IMR-90 (cell line): ENCODE results near the gene LUZP4. TPM values are rescaled to one million over a fixed set of nuclear protein-coding genes. Genes with fewer than 3 reads are reported as not detected.

Experiments used
- ATAC-seq: fragments of 200-7000 bp; cut with Tn5 transposase; 2 replicates; pipeline ENCODE4 v1.9.1; 2020; ENCODE audit warnings: low read depth, mild to moderate bottlenecking, moderate library complexity
- BruUV-seq: library from RNA; stranded (reverse); fragments of 400-500 nt; replicated peaks from 2 replicates; lab custom pipeline; 2021; lab: Mats Ljungman, UMichigan
- CTCF ChIA-PET: fragments of 300-600 bp; formaldehyde crosslinking; extraction: SDS; loops from one replicate; lab custom pipeline; 2021; ENCODE audit warnings: antibody characterized with exemption; lab: Yijun Ruan, JAX
- POLR2A ChIA-PET: fragments of 300-600 bp; sonication (Branson Sonifier 250); formaldehyde crosslinking; loops from one replicate; lab custom pipeline; 2022; ENCODE audit warnings: antibody characterized with exemption; ENCODE audit not compliant: unreplicated experiment; lab: Charles Lee
- DNase-seq: peaks from one replicate; pipeline ENCODE4 v3.0.0; 2013
- H2AFZ ChIP-seq: replicated peaks from 2 replicates; pipeline ENCODE3; 2013; ENCODE audit warnings: low read length, mild to moderate bottlenecking; ENCODE audit not compliant: poor library complexity
- H2AK5ac ChIP-seq: 2 replicates; pipeline ENCODE4 v1.6.1; 2013; ENCODE audit warnings: low read depth, low read length, inconsistent platforms
- H2AK9ac ChIP-seq: replicated peaks from 2 replicates; pipeline ENCODE3; 2013; ENCODE audit warnings: mild to moderate bottlenecking, low read depth, low read length, moderate library complexity; ENCODE audit not compliant: poor library complexity
- H2BK120ac ChIP-seq: 2 replicates; pipeline ENCODE4 v1.6.1; 2013; ENCODE audit warnings: low read depth, low read length, inconsistent platforms
- H2BK15ac ChIP-seq: 3 replicates; pipeline ENCODE4 v1.6.1; 2013; ENCODE audit warnings: low read depth, low read length, inconsistent platforms
- H2BK20ac ChIP-seq: 2 replicates; pipeline ENCODE4 v1.6.1; 2013; ENCODE audit warnings: low read depth, mild to moderate bottlenecking, inconsistent platforms, low read length, moderate library complexity
- H2BK5ac ChIP-seq: 2 replicates; pipeline ENCODE4 v1.6.1; 2013; ENCODE audit warnings: mild to moderate bottlenecking, low read depth, low read length, inconsistent platforms; ENCODE audit not compliant: poor library complexity, severe bottlenecking
- H3K14ac ChIP-seq: replicated peaks from 2 replicates; pipeline ENCODE4 v1.6.1; 2013; ENCODE audit warnings: low read depth, low read length, inconsistent platforms
- H3K18ac ChIP-seq: 2 replicates; pipeline ENCODE4 v1.6.1; 2013; ENCODE audit warnings: low read depth, low read length, control low read depth
- H3K23ac ChIP-seq: 2 replicates; pipeline ENCODE4 v1.6.1; 2013; ENCODE audit warnings: low read depth, low read length, inconsistent platforms
- H3K27ac ChIP-seq: 2 replicates; pipeline ENCODE4 v1.5.1; 2013; ENCODE audit warnings: mild to moderate bottlenecking, control low read depth, low read length; ENCODE audit not compliant: insufficient read depth
- H3K27me3 ChIP-seq: 2 replicates; pipeline ENCODE4 v1.6.1; 2013; ENCODE audit warnings: low read length; ENCODE audit not compliant: control insufficient read depth, insufficient read depth
- H3K36me3 ChIP-seq: 2 replicates; pipeline ENCODE4 v1.6.1; 2013; ENCODE audit warnings: low read length, mixed read lengths; ENCODE audit not compliant: control insufficient read depth, insufficient read depth
- H3K4ac ChIP-seq: 2 replicates; pipeline ENCODE4 v1.6.1; 2013; ENCODE audit warnings: low read depth, low read length, inconsistent platforms
- H3K4me1 ChIP-seq: 2 replicates; pipeline ENCODE4 v1.6.1; 2013; ENCODE audit warnings: low read length, mixed read lengths; ENCODE audit not compliant: control insufficient read depth, insufficient read depth
- H3K4me2 ChIP-seq: 2 replicates; pipeline ENCODE4 v1.6.1; 2013; ENCODE audit warnings: low read depth, mild to moderate bottlenecking, control low read depth, low read length, moderate library complexity
- H3K4me3 ChIP-seq: 2 replicates; pipeline ENCODE4 v1.5.1; 2013; ENCODE audit warnings: low read depth, mild to moderate bottlenecking, control low read depth, low read length, moderate library complexity; ENCODE audit not compliant: insufficient read depth
- H3K56ac ChIP-seq: 2 replicates; pipeline ENCODE4 v1.6.1; 2013; ENCODE audit warnings: low read length, inconsistent platforms; ENCODE audit not compliant: insufficient read depth; ENCODE audit errors: extremely low read depth
- H3K79me1 ChIP-seq, 2 experiments: 2 replicates each; pipeline ENCODE4 v1.6.1; 2013; ENCODE audit warnings: low read length in 2 of 2, inconsistent platforms in 1 of 2, low read depth in 1 of 2
- H3K9ac ChIP-seq: 2 replicates; pipeline ENCODE4 v1.6.1; 2013; ENCODE audit warnings: low read depth, low read length, control low read depth
- H3K9me1 ChIP-seq: 2 replicates; pipeline ENCODE4 v1.6.1; 2013; ENCODE audit warnings: low read length, inconsistent platforms; ENCODE audit not compliant: insufficient read depth
- H3K9me3 ChIP-seq: 2 replicates; pipeline ENCODE4 v1.6.1; 2013; ENCODE audit warnings: low read length; ENCODE audit not compliant: control insufficient read depth, insufficient read depth
- H4K20me1 ChIP-seq: 2 replicates; pipeline ENCODE4 v1.6.1; 2013; ENCODE audit warnings: low read length, inconsistent platforms; ENCODE audit not compliant: insufficient read depth
- H4K5ac ChIP-seq: 2 replicates; pipeline ENCODE4 v1.6.1; 2013; ENCODE audit warnings: mild to moderate bottlenecking, low read depth, low read length, control low read depth
- H4K8ac ChIP-seq, 2 experiments: 2 replicates each; pipeline ENCODE4 v1.6.1; 2013; ENCODE audit warnings: low read depth in 2 of 2, low read length in 2 of 2, control low read depth in 1 of 2, inconsistent platforms in 1 of 2
- H4K91ac ChIP-seq: 2 replicates; pipeline ENCODE4 v1.6.1; 2013; ENCODE audit warnings: low read depth, low read length, inconsistent platforms; ENCODE audit not compliant: insufficient read depth
- MAZ ChIP-seq: IDR thresholded peaks from 2 replicates; pipeline ENCODE4 v1.6.1; 2012; ENCODE audit warnings: low read depth, mild to moderate bottlenecking, low read length, improper control_type of control experiment, moderate library complexity, borderline replicate concordance
- WGBS, 2 experiments: methylation state at CpG; one replicate each; pipeline versions ENCODE4 v1.1.5 to v1.1.7; 2013; ENCODE audit warnings: missing lambda C conversion rate in 2 of 2; ENCODE audit not compliant: insufficient read length in 1 of 2; ENCODE audit errors: extremely low coverage in 2 of 2; 5-methylcytosine and 5-hydroxymethylcytosine counted together
- dilution Hi-C: fragments of 300-500 bp; cut with HindIII; formaldehyde crosslinking; loops from one replicate; pipeline ENCODE4 v1.14.3; 2018; ENCODE audit warnings: low sequenced_read_pairs; ENCODE audit not compliant: unreplicated experiment
- in situ Hi-C: fragments of 300-500 bp; cut with MboI; formaldehyde crosslinking; loops from 3 replicates; pipeline ENCODE4 v1.14.3; 2019; ENCODE audit warnings: low sequenced_read_pairs, inconsistent platforms, mixed read lengths
- intact Hi-C: fragments of 100-400 bp; cut with micrococcal nuclease; formaldehyde crosslinking; loops from 2 replicates; pipeline ENCODE4 v1.10.0; 2022
- polyA plus RNA-seq, 3 experiments: library from polyadenylated mRNA; depleted of rRNA; stranded (reverse); fragments of >200 nt; gene quantifications; 2 replicates each; pipeline ENCODE4 v1.2.3, GENCODE V29; 2012; ENCODE audit warnings: low replicate concordance in 1 of 3
- total RNA-seq: library from RNA; depleted of rRNA; stranded (reverse); fragments of >200 nt; gene quantifications from 2 replicates; pipeline ENCODE4 v1.2.3, GENCODE V29; 2012

LUZP4 gene
- total and polyA plus RNA-seq, 2 of the 4 experiments (the other 2 are of a cell fraction): not detected

DNA sequence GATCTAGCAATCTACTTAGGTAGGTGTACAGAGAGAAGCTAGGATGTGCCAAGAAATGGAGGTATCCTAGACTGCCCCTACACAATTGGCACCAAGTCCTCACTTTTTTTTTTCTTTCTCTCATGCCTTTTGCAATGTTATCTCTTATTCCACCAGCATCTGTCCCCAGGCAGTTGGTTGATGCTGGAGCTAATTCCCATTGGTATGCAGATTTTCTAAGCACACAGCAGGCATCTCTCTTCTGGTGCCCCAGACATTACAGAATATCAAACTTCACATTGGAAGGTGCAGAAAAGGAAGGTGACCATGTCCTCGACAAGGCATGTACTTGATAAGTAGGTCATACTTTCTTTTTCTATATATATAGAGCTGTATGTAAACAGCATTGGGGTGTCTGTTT is 21.6 kb downstream of the LUZP4 start:
- Histone ChIP-seq H4K5ac (no peak overlapping the region), H3K14ac (no peak overlapping the region), H3K4me2 (no peak overlapping the region), H3K9me3 (no peaks in the 10 kb centered on the region), H3K18ac (no peak overlapping the region), H2BK120ac (no peak overlapping the region), H3K27me3 (peaks cover 3% of the 10 kb centered on the region), H3K4me1 (no peaks in the 10 kb centered on the region), H3K36me3 (no peaks in the 10 kb centered on the region), H2AFZ (no peak overlapping the region), H4K8ac (no peak overlapping the region), H2BK15ac (no peak overlapping the region), H2BK5ac (no peak overlapping the region), H3K4me3 (no peak overlapping the region), H4K20me1 (no peaks in the 10 kb centered on the region), H2AK5ac (no peak overlapping the region), H3K27ac (no peak overlapping the region), H2BK20ac (no peak overlapping the region), H3K56ac (no peak overlapping the region), H4K91ac (no peak overlapping the region), H3K9ac (no peak overlapping the region), H3K9me1 (no peaks in the 10 kb centered on the region), H3K23ac (no peak overlapping the region), H3K79me1 (no peaks in the 10 kb centered on the region), H3K4ac (no peak overlapping the region), H2AK9ac (no peak overlapping the region)
- intact Hi-C loops (no loop called here), dilution Hi-C loops (no loop called here), in situ Hi-C loops (no loop called here)
- no peak for ATAC-seq
- ChIA-PET CTCF (no interaction called here), POLR2A (no interaction called here)
- no TSS peak for BruUV-seq
- DNase-seq: no peak
- no CpG with 5 or more reads among the region's 1 CpG for WGBS, 2 experiments
- no peak for TF ChIP-seq MAZ
